SK-MEL-5 (cell line): ENCODE measurements around the gene IL1R1. TPM values are rescaled to one million over a fixed set of nuclear protein-coding genes. Genes with fewer than 3 reads are reported as not detected.
"Not testable (repeated sequence)": the region's sequence is repeated elsewhere in the genome, so short reads cannot be mapped to it uniquely, and the experiment has no call there.

Source experiments
- DNase-seq: peaks from one replicate; pipeline ENCODE4 v3.0.0-alpha.2; 2016; ENCODE audit warnings: low read depth, low spot score
- in situ Hi-C: cut with HindIII; loops from 2 replicates; pipeline ENCODE4 v1.10.0; 2016; ENCODE audit warnings: low sequenced_read_pairs, high pct_unique_total_duplicates, low pct_unique_long_range_greater_than_20kb
- total RNA-seq: library from RNA; depleted of rRNA; stranded (reverse); fragments of >200 nt; shearing (Covaris generic); gene quantifications from 2 replicates; pipeline ENCODE4 v1.2.3, GENCODE V29; 2014

The IL1R1 gene
- total RNA-seq, 1 experiment from 2014 or later: 0.21 TPM

- in situ Hi-C loops, DNase-seq: not testable (repeated sequence)
These were observed 18.1 kb upstream of the IL1R1 start for GRCh38 chr2:102124421-102124820.

GRCh38 chr2:102126169-102126568 lies 16.4 kb upstream of the IL1R1 start:
- no peak for DNase-seq
- in situ Hi-C loops: no loop called here

- no peak for DNase-seq
- in situ Hi-C loops: no loop called here
These were observed 15.9 kb upstream of the IL1R1 start for GRCh38 chr2:102126660-102127059.

GRCh38 chr2:102129082-102129481 lies 13.5 kb upstream of the IL1R1 start:
- DNase-seq: no peak
- in situ Hi-C loops: no loop called here

- in situ Hi-C loops: no loop called here
- no peak for DNase-seq
These were observed 12.4 kb upstream of the IL1R1 start for GRCh38 chr2:102129951-102130646.

- in situ Hi-C loops: no loop called here
- no peak for DNase-seq
These were observed 11.9 kb upstream of the IL1R1 start for GRCh38 chr2:102130647-102130991.

- in situ Hi-C loops: no loop called here
These were observed 11.0 kb upstream of the IL1R1 start for GRCh38 chr2:102131564-102131963.

GRCh38 chr2:102137138-102137537 lies 5.4 kb upstream of the IL1R1 start:
- in situ Hi-C loops: no loop called here
- no peak for DNase-seq

More at GRCh38 chr2:102131564-102131963, 11.0 kb upstream of the IL1R1 start:
- DNase-seq: no peak

- in situ Hi-C loops: no loop called here
- no peak for DNase-seq
These were observed 4.2 kb upstream of the IL1R1 start for GRCh38 chr2:102138331-102138730.

- in situ Hi-C loops: no loop called here
- DNase-seq: no peak
These were observed 2.7 kb upstream of the IL1R1 start for GRCh38 chr2:102139851-102140250.

GRCh38 chr2:102140377-102140776 lies 2.2 kb upstream of the IL1R1 start:
- no peak for DNase-seq
- in situ Hi-C loops: no loop called here

- no peak for DNase-seq
- in situ Hi-C loops: no loop called here
These were observed 1.3 kb upstream of the IL1R1 start for GRCh38 chr2:102141011-102141943.

- in situ Hi-C loops: no loop called here
- no peak for DNase-seq
These were observed 393 bp downstream of the IL1R1 start for GRCh38 chr2:102142829-102143449.

- in situ Hi-C loops: no loop called here
- DNase-seq: no peak
These were observed 972 bp downstream of the IL1R1 start for GRCh38 chr2:102143450-102143985.

- in situ Hi-C loops: no loop called here
- DNase-seq: no peak
These were observed 1.6 kb downstream of the IL1R1 start for GRCh38 chr2:102144128-102144527.

- DNase-seq: no peak
- in situ Hi-C loops: no loop called here
These were observed 2.6 kb downstream of the IL1R1 start for GRCh38 chr2:102145107-102145506.

- in situ Hi-C loops: no loop called here
These were observed 3.4 kb downstream of the IL1R1 start for GRCh38 chr2:102145934-102146333.

GRCh38 chr2:102147935-102148334 lies 5.4 kb downstream of the IL1R1 start:
- no peak for DNase-seq
- in situ Hi-C loops: no loop called here

More at GRCh38 chr2:102145934-102146333, 3.4 kb downstream of the IL1R1 start:
- DNase-seq: no peak
